HL-60 (cell line): Measurements from ENCODE around the gene NLRP13.

ENCODE experiments used
- DNase-seq, 2 experiments: peaks; one replicate each; pipeline ENCODE4 v3.0.0-alpha.2; 2010 to 2020; ENCODE audit warnings: low read depth in 1 of 2, low spot score in 1 of 2
- H3K27ac ChIP-seq: fragments of 250-450 bp; sonication (Bioruptor Pico); replicated peaks from 2 replicates; pipeline ENCODE4 v1.5.1; 2020; ENCODE audit warnings: mild to moderate bottlenecking, moderate library complexity
- H3K27me3 ChIP-seq: fragments of 250-450 bp; sonication (Bioruptor Pico); 2 replicates; pipeline ENCODE4 v1.5.1; 2021; ENCODE audit warnings: mild to moderate bottlenecking, moderate library complexity; ENCODE audit not compliant: insufficient read depth, poor library complexity, severe bottlenecking
- H3K4me3 ChIP-seq: replicated peaks from 2 replicates; pipeline ENCODE4 v1.5.1; 2011; ENCODE audit warnings: mild to moderate bottlenecking, control low read depth, low read length; ENCODE audit not compliant: insufficient read depth
- GABPA ChIP-seq: IDR thresholded peaks from 2 replicates; pipeline ENCODE4 v1.6.1; 2012; ENCODE audit warnings: low read depth
- POLR2AphosphoS5 ChIP-seq: IDR thresholded peaks from 2 replicates; pipeline ENCODE4 v1.6.1; 2012; ENCODE audit warnings: low read depth
- SPI1 ChIP-seq: IDR thresholded peaks from 2 replicates; pipeline ENCODE4 v1.6.1; 2012; ENCODE audit warnings: low read depth, mild to moderate bottlenecking, borderline replicate concordance
- TF ChIP-seq, protein P1 (sequence below): IDR thresholded peaks from one replicate; pipeline ENCODE4 v1.5.1; 2011; ENCODE audit warnings: low read length, control low read depth, inconsistent platforms; ENCODE audit not compliant: insufficient read depth
- TF ChIP-seq, protein P2 (sequence below): IDR thresholded peaks from 2 replicates; pipeline ENCODE4 v1.6.1; 2012; ENCODE audit warnings: low read depth; ENCODE audit not compliant: insufficient replicate concordance

NLRP13 gene

DNA sequence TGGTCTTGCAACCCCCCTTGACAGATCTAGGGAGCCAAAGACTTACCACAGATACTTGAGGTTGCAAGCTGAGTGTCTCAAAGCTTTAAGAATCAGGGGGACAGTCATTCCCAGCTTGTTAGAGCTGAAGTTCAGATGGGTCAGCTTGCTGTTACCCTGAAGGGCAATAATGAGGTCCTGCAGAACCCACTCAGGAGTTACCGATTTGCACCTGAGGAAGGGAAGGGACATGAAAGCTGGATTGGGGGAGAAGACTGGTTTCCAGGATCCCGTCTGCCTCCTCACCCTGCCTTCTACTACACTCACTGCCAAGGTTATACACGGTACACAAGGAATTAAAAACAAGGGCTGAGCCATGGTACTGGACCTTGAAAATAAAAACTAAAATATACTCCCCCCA, 24.4 kb downstream of the NLRP13 start:
- H3K27me3 ChIP-seq = no peaks in the 10 kb centered on the region
- no peak for DNase-seq
- TF ChIP-seq GABPA (no peak), POLR2AphosphoS5 (no peak), SPI1 (no peak)
- TF ChIP-seq, protein P1, sequence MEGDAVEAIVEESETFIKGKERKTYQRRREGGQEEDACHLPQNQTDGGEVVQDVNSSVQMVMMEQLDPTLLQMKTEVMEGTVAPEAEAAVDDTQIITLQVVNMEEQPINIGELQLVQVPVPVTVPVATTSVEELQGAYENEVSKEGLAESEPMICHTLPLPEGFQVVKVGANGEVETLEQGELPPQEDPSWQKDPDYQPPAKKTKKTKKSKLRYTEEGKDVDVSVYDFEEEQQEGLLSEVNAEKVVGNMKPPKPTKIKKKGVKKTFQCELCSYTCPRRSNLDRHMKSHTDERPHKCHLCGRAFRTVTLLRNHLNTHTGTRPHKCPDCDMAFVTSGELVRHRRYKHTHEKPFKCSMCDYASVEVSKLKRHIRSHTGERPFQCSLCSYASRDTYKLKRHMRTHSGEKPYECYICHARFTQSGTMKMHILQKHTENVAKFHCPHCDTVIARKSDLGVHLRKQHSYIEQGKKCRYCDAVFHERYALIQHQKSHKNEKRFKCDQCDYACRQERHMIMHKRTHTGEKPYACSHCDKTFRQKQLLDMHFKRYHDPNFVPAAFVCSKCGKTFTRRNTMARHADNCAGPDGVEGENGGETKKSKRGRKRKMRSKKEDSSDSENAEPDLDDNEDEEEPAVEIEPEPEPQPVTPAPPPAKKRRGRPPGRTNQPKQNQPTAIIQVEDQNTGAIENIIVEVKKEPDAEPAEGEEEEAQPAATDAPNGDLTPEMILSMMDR = no peak
- TF ChIP-seq, protein P2, sequence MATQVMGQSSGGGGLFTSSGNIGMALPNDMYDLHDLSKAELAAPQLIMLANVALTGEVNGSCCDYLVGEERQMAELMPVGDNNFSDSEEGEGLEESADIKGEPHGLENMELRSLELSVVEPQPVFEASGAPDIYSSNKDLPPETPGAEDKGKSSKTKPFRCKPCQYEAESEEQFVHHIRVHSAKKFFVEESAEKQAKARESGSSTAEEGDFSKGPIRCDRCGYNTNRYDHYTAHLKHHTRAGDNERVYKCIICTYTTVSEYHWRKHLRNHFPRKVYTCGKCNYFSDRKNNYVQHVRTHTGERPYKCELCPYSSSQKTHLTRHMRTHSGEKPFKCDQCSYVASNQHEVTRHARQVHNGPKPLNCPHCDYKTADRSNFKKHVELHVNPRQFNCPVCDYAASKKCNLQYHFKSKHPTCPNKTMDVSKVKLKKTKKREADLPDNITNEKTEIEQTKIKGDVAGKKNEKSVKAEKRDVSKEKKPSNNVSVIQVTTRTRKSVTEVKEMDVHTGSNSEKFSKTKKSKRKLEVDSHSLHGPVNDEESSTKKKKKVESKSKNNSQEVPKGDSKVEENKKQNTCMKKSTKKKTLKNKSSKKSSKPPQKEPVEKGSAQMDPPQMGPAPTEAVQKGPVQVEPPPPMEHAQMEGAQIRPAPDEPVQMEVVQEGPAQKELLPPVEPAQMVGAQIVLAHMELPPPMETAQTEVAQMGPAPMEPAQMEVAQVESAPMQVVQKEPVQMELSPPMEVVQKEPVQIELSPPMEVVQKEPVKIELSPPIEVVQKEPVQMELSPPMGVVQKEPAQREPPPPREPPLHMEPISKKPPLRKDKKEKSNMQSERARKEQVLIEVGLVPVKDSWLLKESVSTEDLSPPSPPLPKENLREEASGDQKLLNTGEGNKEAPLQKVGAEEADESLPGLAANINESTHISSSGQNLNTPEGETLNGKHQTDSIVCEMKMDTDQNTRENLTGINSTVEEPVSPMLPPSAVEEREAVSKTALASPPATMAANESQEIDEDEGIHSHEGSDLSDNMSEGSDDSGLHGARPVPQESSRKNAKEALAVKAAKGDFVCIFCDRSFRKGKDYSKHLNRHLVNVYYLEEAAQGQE = no peak

DNA sequence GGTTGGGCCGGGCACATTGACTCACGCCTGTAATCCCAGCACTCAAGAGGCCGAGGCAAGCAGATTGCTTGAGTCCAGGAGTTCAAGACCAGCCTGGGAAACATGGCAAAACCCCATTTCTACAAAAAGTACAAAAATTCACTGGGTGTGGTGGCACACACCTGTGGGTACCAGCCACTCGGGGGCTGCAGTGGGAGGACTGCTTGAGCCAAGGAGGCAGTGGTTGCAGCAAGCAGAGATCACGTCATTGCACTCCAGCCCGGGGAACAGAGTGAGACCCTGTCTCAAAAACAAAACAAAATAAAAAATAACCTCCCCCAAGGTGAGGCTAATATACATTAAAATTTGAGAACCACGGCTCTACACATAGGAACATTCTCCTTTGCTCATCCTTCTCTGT, 24.9 kb downstream of the NLRP13 start:
- DNase-seq = no peak
- Histone ChIP-seq H3K27ac (no peak overlapping the region), H3K4me3 (no peak overlapping the region), H3K27me3 (no peaks in the 10 kb centered on the region)
- TF ChIP-seq GABPA (no peak), SPI1 (no peak), POLR2AphosphoS5 (no peak)
- TF ChIP-seq, protein P1 = no peak
- TF ChIP-seq, protein P2 = no peak

More for the DNA sequence above, 24.4 kb downstream of the NLRP13 start:
- no peak overlapping the region for H3K4me3 ChIP-seq
- H3K27ac ChIP-seq = no peak overlapping the region

DNA sequence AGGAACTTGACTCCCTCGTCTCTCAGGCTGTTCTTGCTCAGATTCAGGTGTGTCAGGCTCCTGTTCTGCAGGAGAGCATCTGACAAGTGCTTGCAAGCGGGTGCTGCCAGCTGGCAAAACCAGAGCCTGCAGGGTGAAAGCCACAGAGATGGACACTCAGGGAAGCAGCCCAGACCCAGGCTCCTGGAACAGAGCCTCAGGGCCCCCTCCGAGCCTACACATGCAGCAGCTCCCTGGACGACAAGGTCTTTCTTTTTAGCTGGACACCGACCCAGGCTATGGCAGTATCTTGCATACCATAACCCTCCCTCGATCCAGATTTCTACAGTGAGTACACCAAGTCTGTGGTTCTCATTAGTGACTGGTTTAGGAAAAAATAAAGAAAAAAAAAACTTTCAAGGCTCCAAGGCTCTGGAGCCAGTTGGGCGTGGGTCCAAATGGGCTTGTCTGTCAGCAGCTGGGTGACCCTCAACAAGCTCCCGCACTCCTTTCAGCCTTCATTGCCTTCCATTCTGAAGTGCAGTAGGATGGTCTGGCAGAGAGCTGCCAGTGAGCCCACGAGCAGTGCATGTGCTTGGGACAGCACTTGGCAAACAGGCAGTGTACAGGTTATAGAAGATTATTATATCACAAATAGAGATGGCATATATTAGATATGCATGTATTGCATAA, 29.9 kb downstream of the NLRP13 start:
- H3K27me3 ChIP-seq = no peaks in the 10 kb centered on the region
- no peak for DNase-seq
- no peak overlapping the region for H3K4me3 ChIP-seq
- TF ChIP-seq, protein P1 = no peak
- TF ChIP-seq POLR2AphosphoS5 (no peak), GABPA (no peak), SPI1 (no peak)
- TF ChIP-seq, protein P2 = no peak
- no peak overlapping the region for H3K27ac ChIP-seq
